Panc1 (cell line): ENCODE measurements around the gene LIMCH1. TPM values are rescaled to one million over a fixed set of nuclear protein-coding genes. Genes with fewer than 3 reads are reported as not detected.

Experiments used
- ATAC-seq: fragments of 200-7000 bp; cut with Tn5 transposase; 2 replicates; pipeline ENCODE4 v1.9.1; 2020; ENCODE audit warnings: mild to moderate bottlenecking, moderate library complexity
- BruUV-seq: library from RNA; stranded (reverse); fragments of 400-500 nt; replicated peaks from 2 replicates; lab custom pipeline; 2021; lab: Mats Ljungman, UMichigan
- CTCF ChIA-PET: fragments of 300-600 bp; sonication (Branson Sonifier 250); formaldehyde crosslinking; loops from one replicate; lab custom pipeline; 2022; ENCODE audit warnings: antibody characterized with exemption; lab: Charles Lee
- POLR2A ChIA-PET: fragments of 300-600 bp; sonication (Branson Sonifier 250); formaldehyde crosslinking; loops from one replicate; lab custom pipeline; 2022; ENCODE audit warnings: antibody characterized with exemption; lab: Charles Lee
- DNase-seq: peaks from one replicate; pipeline ENCODE4 v3.0.0-alpha.2; 2010; ENCODE audit warnings: low read depth, low spot score
- H3K27ac ChIP-seq: 2 replicates; pipeline ENCODE4 v1.5.1; 2011; ENCODE audit warnings: mild to moderate bottlenecking, low read length, inconsistent platforms
- H3K27me3 ChIP-seq: fragments of 200-500 bp; sonication (Bioruptor generic); 2 replicates; pipeline ENCODE4 v1.6.0; 2014; ENCODE audit warnings: low read length, inconsistent platforms; ENCODE audit not compliant: control insufficient read depth, insufficient read depth
- H3K36me3 ChIP-seq: fragments of 200-500 bp; sonication (Bioruptor generic); 2 replicates; pipeline ENCODE4 v1.5.1; 2014; ENCODE audit warnings: inconsistent platforms, mild to moderate bottlenecking, low read length, moderate library complexity; ENCODE audit not compliant: control insufficient read depth, insufficient read depth
- H3K4me1 ChIP-seq: 2 replicates; pipeline ENCODE4 v1.5.1; 2011; ENCODE audit warnings: inconsistent platforms, mild to moderate bottlenecking, low read length, moderate library complexity; ENCODE audit not compliant: control insufficient read depth, insufficient read depth
- H3K4me3 ChIP-seq, 2 experiments: 2 replicates each; pipeline ENCODE4 v1.5.1; 2011 to 2012; ENCODE audit warnings: low read depth in 2 of 2, low read length in 2 of 2, mild to moderate bottlenecking in 2 of 2, inconsistent platforms in 1 of 2, moderate library complexity in 1 of 2
- H3K9me3 ChIP-seq: fragments of 200-500 bp; sonication (Bioruptor generic); 2 replicates; pipeline ENCODE4 v1.5.1; 2014; ENCODE audit warnings: low read depth, mild to moderate bottlenecking, inconsistent platforms, low read length, moderate library complexity; ENCODE audit not compliant: control insufficient read depth, insufficient read depth
- CTCF ChIP-seq: fragments of 450-650 bp; IDR thresholded peaks from 2 replicates; pipeline ENCODE4 v1.5.1; 2017; ENCODE audit warnings: mild to moderate bottlenecking
- POLR2AphosphoS5 ChIP-seq: IDR thresholded peaks from 2 replicates; pipeline ENCODE4 v1.6.1; 2012; ENCODE audit warnings: mild to moderate bottlenecking, low read depth, low read length, moderate library complexity
- REST ChIP-seq, 2 experiments: IDR thresholded peaks; 2 replicates each; pipeline ENCODE4 v1.6.1; 2011 to 2012; ENCODE audit warnings: low read depth in 2 of 2, control low read depth in 1 of 2, low read length in 1 of 2, mild to moderate bottlenecking in 1 of 2, moderate library complexity in 1 of 2; ENCODE audit not compliant: insufficient read depth in 1 of 2
- SIN3A ChIP-seq: IDR thresholded peaks from 2 replicates; pipeline ENCODE4 v1.6.1; 2012; ENCODE audit warnings: low read depth, mild to moderate bottlenecking, low read length, moderate library complexity, borderline replicate concordance; ENCODE audit not compliant: insufficient read depth
- TCF7L2 ChIP-seq: IDR thresholded peaks from 2 replicates; pipeline ENCODE4 v1.6.1; 2011; ENCODE audit warnings: mild to moderate bottlenecking, low read depth, low read length, inconsistent platforms
- in situ Hi-C: cut with HindIII; loops from 2 replicates; pipeline ENCODE4 v1.10.0; 2016; ENCODE audit warnings: low sequenced_read_pairs, low pct_unique_long_range_greater_than_20kb
- intact Hi-C: fragments of 100-400 bp; cut with micrococcal nuclease; formaldehyde crosslinking; loops from one replicate; pipeline ENCODE4 v1.10.0; 2022; ENCODE audit not compliant: unreplicated experiment
- total RNA-seq: library from RNA; stranded (reverse); gene quantifications from one replicate; pipeline ENCODE4 v1.2.1, GENCODE V29; 2021; ENCODE audit not compliant: unreplicated experiment

Gene LIMCH1
- total RNA-seq, 1 experiment from 2014 or later = 3.3 TPM

- ChIA-PET CTCF (no interaction called here), POLR2A (no interaction called here)
- intact Hi-C loops = no loop called here
- BruUV-seq = no TSS peak
- H3K36me3 ChIP-seq = no peaks in the 10 kb centered on the region; the same call in 1 of the 2 replicates
- 0 out of 2 replicates have a peak, but pooled peaks cover 2% of the 10 kb centered on the region for H3K27me3 ChIP-seq
- ATAC-seq (no peak), DNase-seq (no peak)
- no peaks in the 10 kb centered on the region for H3K9me3 ChIP-seq
- TF ChIP-seq SIN3A (no peak), TCF7L2 (no peak), CTCF (no peak), REST (IDR thresholded peaks at IDR 0.05; ENCODE audit: insufficient read depth in 1 of 2, low read depth in 2 of 2, low read length in 1 of 2) (no peak), POLR2AphosphoS5 (no peak)
- no peak overlapping the region for H3K4me3 ChIP-seq
- in situ Hi-C loops = no loop called here
- no peak overlapping the region for H3K27ac ChIP-seq
- no peaks in the 10 kb centered on the region for H3K4me1 ChIP-seq
Observed at GRCh38 chr4:41658163-41658562, 120.2 kb downstream of the LIMCH1 start.

- in situ Hi-C loops (no loop called here), intact Hi-C loops (no loop called here)
- Histone ChIP-seq H3K9me3 (no peaks in the 10 kb centered on the region), H3K27ac (no peak overlapping the region), H3K4me3 (no peak overlapping the region), H3K36me3 (no peaks in the 10 kb centered on the region; the same call in 1 of the 2 replicates), H3K4me1 (no peaks in the 10 kb centered on the region), H3K27me3 (0 out of 2 replicates have a peak, but pooled peaks cover 2% of the 10 kb centered on the region)
- ChIA-PET POLR2A (no interaction called here), CTCF (no interaction called here)
- no TSS peak for BruUV-seq
- DNase-seq (no peak), ATAC-seq (no peak)
- TF ChIP-seq TCF7L2 (no peak), POLR2AphosphoS5 (no peak), SIN3A (no peak), REST (IDR thresholded peaks at IDR 0.05; ENCODE audit: insufficient read depth in 1 of 2, low read depth in 2 of 2, low read length in 1 of 2) (no peak), CTCF (no peak)
Observed at GRCh38 chr4:41660352-41660751, 122.4 kb downstream of the LIMCH1 start.
